Measurements from ENCODE around the gene PTPRB.
A peak's percentile ranks its signal among the peaks of the same experiment; 100 is the strongest.

Gene PTPRB

GRCh38 chr12:70627677-70628076 lies 9.6 kb downstream of the PTPRB start:
- no peaks in the 10 kb centered on the region for H3K9me3 ChIP-seq
- no peak overlapping the region for H3K9ac ChIP-seq
- no peak overlapping the region for H3K27ac ChIP-seq
- H3K4me1 ChIP-seq, result no peaks in the 10 kb centered on the region
- no peaks in the 10 kb centered on the region for H3K27me3 ChIP-seq
- no peaks in the 10 kb centered on the region for H3K36me3 ChIP-seq
- no peak for TF ChIP-seq Cebpa-rat (IDR thresholded peaks at IDR 0.05)
- no peaks in the 10 kb centered on the region for H4K20me1 ChIP-seq
- H3K4me3 ChIP-seq, result no peak overlapping the region
- no peak overlapping the region for H3K4me2 ChIP-seq

- Histone ChIP-seq H3K36me3 (no peaks in the 10 kb centered on the region), H3K4me1 (no peaks in the 10 kb centered on the region), H3K27me3 (no peaks in the 10 kb centered on the region), H3K9ac (no peak overlapping the region), H4K20me1 (no peaks in the 10 kb centered on the region), H3K4me2 (no peak overlapping the region), H3K4me3 (no peak overlapping the region), H3K27ac (no peak overlapping the region), H3K9me3 (no peaks in the 10 kb centered on the region)
- TF ChIP-seq Cebpa-rat (IDR thresholded peaks at IDR 0.05), result no peak
These were observed 11.0 kb downstream of the PTPRB start for GRCh38 chr12:70626180-70626579.

GRCh38 chr12:70619471-70620152 lies 17.6 kb downstream of the PTPRB start:
- no peaks in the 10 kb centered on the region for H4K20me1 ChIP-seq
- no peak overlapping the region for H3K4me2 ChIP-seq
- no peak for TF ChIP-seq Cebpa-rat (IDR thresholded peaks at IDR 0.05)
- H3K27ac ChIP-seq, result no peak overlapping the region
- H3K27me3 ChIP-seq, result no peaks in the 10 kb centered on the region
- H3K36me3 ChIP-seq, result no peaks in the 10 kb centered on the region
- H3K9me3 ChIP-seq, result no peaks in the 10 kb centered on the region
- no peaks in the 10 kb centered on the region for H3K4me1 ChIP-seq
- H3K9ac ChIP-seq, result no peak overlapping the region
- no peak overlapping the region for H3K4me3 ChIP-seq

- no peaks in the 10 kb centered on the region for H4K20me1 ChIP-seq
- no peak overlapping the region for H3K4me3 ChIP-seq
- no peak overlapping the region for H3K27ac ChIP-seq
- no peak overlapping the region for H3K9ac ChIP-seq
- H3K4me2 ChIP-seq, result no peak overlapping the region
- H3K36me3 ChIP-seq, result no peaks in the 10 kb centered on the region
- no peaks in the 10 kb centered on the region for H3K4me1 ChIP-seq
- H3K27me3 ChIP-seq, result no peaks in the 10 kb centered on the region
- no peaks in the 10 kb centered on the region for H3K9me3 ChIP-seq
- TF ChIP-seq Cebpa-rat (IDR thresholded peaks at IDR 0.05), result no peak
These were observed 18.9 kb downstream of the PTPRB start for GRCh38 chr12:70618371-70618770.

DNA sequence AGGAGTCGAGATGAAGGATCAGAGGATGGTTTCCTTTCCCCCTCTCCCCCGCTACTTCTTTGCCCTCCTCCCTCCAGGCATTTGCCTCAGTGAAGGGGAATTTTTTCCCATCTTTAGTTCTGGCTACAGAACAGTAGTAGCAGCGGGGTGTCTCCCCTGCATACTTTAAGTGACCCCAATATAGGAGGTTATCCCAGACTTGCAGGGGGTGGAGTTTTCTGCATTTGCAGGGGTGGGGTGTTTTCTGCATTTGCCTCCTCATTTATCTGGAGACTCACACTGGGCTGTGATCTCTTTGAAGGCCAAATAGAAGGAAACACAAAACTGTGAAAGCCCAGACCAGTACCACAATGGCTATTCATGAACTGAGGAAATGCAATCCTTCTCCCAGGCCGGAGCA lies 19.8 kb downstream of the PTPRB start:
- TF ChIP-seq Cebpa-rat (IDR thresholded peaks at IDR 0.05), result no peak
- no peaks in the 10 kb centered on the region for H3K4me1 ChIP-seq

GRCh38 chr12:70615174-70615866 lies 21.9 kb downstream of the PTPRB start:
- TF ChIP-seq Cebpa-rat (IDR thresholded peaks at IDR 0.05), result no peak
- H3K9me3 ChIP-seq, result no peaks in the 10 kb centered on the region

More for the DNA sequence above, 19.8 kb downstream of the PTPRB start:
- H3K4me3 ChIP-seq, result no peak overlapping the region
- H3K9me3 ChIP-seq, result no peaks in the 10 kb centered on the region
- no peak overlapping the region for H3K27ac ChIP-seq
- no peaks in the 10 kb centered on the region for H3K27me3 ChIP-seq
- no peaks in the 10 kb centered on the region for H3K36me3 ChIP-seq
- H3K9ac ChIP-seq, result no peak overlapping the region
- no peak overlapping the region for H3K4me2 ChIP-seq
- no peaks in the 10 kb centered on the region for H4K20me1 ChIP-seq

DNA sequence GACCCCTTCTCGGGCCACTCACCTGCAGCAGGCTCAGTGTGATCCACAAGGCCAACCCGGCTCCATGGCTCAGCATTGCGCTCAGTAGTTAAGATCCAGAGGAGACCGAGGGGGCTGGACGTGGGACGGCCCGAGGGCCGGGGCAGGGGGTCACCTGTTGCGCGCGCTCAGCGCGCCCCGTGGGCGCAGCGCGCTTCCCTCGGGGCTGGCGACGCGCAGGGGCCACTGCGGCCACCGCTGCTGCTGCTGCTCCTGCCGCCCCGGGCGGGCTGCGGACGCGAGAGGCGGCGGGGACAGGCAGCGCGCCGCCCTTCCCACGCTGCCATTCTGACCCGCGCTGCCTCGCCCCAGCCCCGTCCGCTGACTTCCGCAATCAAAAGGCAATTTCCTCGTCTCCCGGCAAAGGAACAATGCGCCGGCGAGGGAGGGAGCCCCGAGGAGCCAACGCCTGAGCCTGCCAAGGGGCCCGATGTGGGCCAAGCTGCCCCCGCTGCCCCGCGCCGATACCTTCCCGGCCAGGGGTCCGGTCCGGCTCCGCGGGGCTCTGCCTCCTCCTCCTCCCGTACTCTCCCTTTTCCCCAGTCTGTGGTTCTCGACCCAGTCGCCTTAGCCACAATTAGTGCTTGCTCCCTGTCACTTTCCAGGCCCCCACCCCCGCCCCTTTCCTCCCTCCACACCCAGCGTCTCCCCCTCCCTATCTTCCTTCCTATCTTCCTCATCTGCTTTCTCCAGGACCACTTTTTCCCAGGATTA lies 27.3 kb downstream of the PTPRB start:
- H3K9ac ChIP-seq, result peak overlapping the region; percentile 77
- peak overlapping the region; percentile 76 for H3K4me3 ChIP-seq
- no peaks in the 10 kb centered on the region for H4K20me1 ChIP-seq
- no peaks in the 10 kb centered on the region for H3K36me3 ChIP-seq
- H3K9me3 ChIP-seq, result no peaks in the 10 kb centered on the region
- H3K4me1 ChIP-seq, result peaks cover 9% of the 10 kb centered on the region
- peak overlapping the region; percentile 95 for H3K4me2 ChIP-seq
- H3K27ac ChIP-seq, result peak overlapping the region; percentile 44
- no peak for TF ChIP-seq Cebpa-rat (IDR thresholded peaks at IDR 0.05)
- H3K27me3 ChIP-seq, result peaks cover 23% of the 10 kb centered on the region

More at GRCh38 chr12:70615174-70615866, 21.9 kb downstream of the PTPRB start:
- H3K9ac ChIP-seq, result no peak overlapping the region
- H3K4me2 ChIP-seq, result no peak overlapping the region
- no peaks in the 10 kb centered on the region for H3K4me1 ChIP-seq
- H3K27me3 ChIP-seq, result peaks cover 6% of the 10 kb centered on the region; the same call in 1 of the 2 replicates
- no peak overlapping the region for H3K4me3 ChIP-seq
- no peaks in the 10 kb centered on the region for H4K20me1 ChIP-seq
- no peaks in the 10 kb centered on the region for H3K36me3 ChIP-seq
- no peak overlapping the region for H3K27ac ChIP-seq

DNA sequence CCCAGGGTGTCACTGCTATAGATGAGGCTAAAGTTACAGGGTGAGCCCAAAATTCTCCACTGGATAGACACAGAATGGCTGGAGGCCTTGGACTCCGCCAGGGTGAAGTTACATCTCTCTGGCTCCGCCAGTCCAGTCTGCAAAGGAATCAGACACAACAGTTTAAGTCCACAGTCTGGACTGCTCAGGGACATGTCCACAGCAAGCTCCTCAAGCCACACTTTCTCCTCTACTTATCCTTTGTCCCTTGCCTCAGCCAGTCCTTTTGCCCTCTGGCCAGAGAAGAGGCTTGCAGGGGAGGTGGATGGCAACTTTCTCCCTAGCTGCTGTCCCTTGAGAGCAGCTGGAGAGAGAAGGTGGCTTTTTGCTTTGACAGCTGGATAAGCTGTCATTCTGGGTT lies 28.0 kb downstream of the PTPRB start:
- Histone ChIP-seq H3K9ac (no peak overlapping the region), H3K27me3 (peaks cover 23% of the 10 kb centered on the region), H3K4me2 (peak overlapping the region; percentile 95), H4K20me1 (no peaks in the 10 kb centered on the region), H3K4me3 (peak overlapping the region; percentile 76), H3K27ac (no peak overlapping the region), H3K36me3 (no peaks in the 10 kb centered on the region), H3K9me3 (no peaks in the 10 kb centered on the region), H3K4me1 (peaks cover 9% of the 10 kb centered on the region)
- no peak for TF ChIP-seq Cebpa-rat (IDR thresholded peaks at IDR 0.05)

DNA sequence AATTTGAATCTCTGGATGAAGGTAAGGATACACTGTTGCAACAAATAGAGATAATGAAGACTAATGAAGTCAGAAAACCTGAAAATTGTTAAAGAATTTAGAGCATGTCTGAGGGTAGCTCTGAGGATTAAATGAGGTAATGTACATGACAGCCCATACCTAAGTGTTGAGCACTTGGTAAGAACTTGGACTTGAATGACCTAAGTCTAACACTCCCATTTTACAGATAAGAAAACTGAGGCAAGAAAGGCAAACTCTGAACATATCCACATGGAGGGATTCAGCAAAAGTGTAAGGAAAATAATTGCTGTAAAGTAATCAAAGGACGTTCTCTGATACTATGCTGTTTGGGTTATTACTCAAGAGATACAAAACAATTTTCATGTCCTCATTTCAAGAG lies 29.0 kb downstream of the PTPRB start:
- Histone ChIP-seq H3K4me2 (no peak overlapping the region), H3K4me1 (peaks cover 9% of the 10 kb centered on the region), H3K36me3 (no peaks in the 10 kb centered on the region), H3K9me3 (no peaks in the 10 kb centered on the region), H3K27me3 (peaks cover 23% of the 10 kb centered on the region), H3K4me3 (no peak overlapping the region), H4K20me1 (no peaks in the 10 kb centered on the region), H3K27ac (no peak overlapping the region), H3K9ac (no peak overlapping the region)
- no peak for TF ChIP-seq Cebpa-rat (IDR thresholded peaks at IDR 0.05)

GRCh38 chr12:70607107-70607506 lies 30.1 kb downstream of the PTPRB start:
- no peak for TF ChIP-seq Cebpa-rat (IDR thresholded peaks at IDR 0.05)
- Histone ChIP-seq H3K4me1 (peaks cover 9% of the 10 kb centered on the region), H3K36me3 (no peaks in the 10 kb centered on the region), H4K20me1 (no peaks in the 10 kb centered on the region), H3K4me3 (no peak overlapping the region), H3K4me2 (no peak overlapping the region), H3K27me3 (peaks cover 23% of the 10 kb centered on the region), H3K9me3 (no peaks in the 10 kb centered on the region), H3K27ac (no peak overlapping the region), H3K9ac (no peak overlapping the region)
